Neutrophil (primary cell): ENCODE results near the gene PCNX1.

Experiments used
- H3K27ac ChIP-seq: fragments of 200-600 bp; sonication (generic); 2 replicates; pipeline ENCODE4 v1.5.1; 2016; ENCODE audit warnings: mild to moderate bottlenecking, moderate library complexity
- H3K27me3 ChIP-seq: fragments of 200-600 bp; sonication (generic); 2 replicates; pipeline ENCODE4 v1.6.0; 2016; ENCODE audit warnings: mild to moderate bottlenecking
- H3K36me3 ChIP-seq: fragments of 200-600 bp; sonication (generic); 2 replicates; pipeline ENCODE4 v1.5.1; 2017
- H3K4me1 ChIP-seq, 2 experiments: fragments of 200-600 bp in 1 of 2; sonication (generic) in 1 of 2; 1 replicate in 1 of 2; 2 replicates in 1 of 2; pipeline versions ENCODE4 v1.5.1 to v1.6.1; 2013 to 2016; ENCODE audit warnings: low read depth in 1 of 2, low read length in 1 of 2, mild to moderate bottlenecking in 1 of 2, moderate library complexity in 1 of 2; ENCODE audit not compliant: control insufficient read depth in 1 of 2, insufficient read depth in 1 of 2
- H3K4me3 ChIP-seq, 2 experiments: fragments of 200-600 bp in 1 of 2; sonication (generic) in 1 of 2; 1 replicate in 1 of 2; 2 replicates in 1 of 2; pipeline ENCODE4 v1.5.1; 2013 to 2016; ENCODE audit warnings: low read depth in 1 of 2, low read length in 1 of 2, mild to moderate bottlenecking in 1 of 2, moderate library complexity in 1 of 2
- H3K9me3 ChIP-seq: fragments of 200-600 bp; sonication (generic); 2 replicates; pipeline ENCODE4 v1.5.1; 2016
- TF ChIP-seq, protein P1 (sequence below): fragments of 200-600 bp; sonication (generic); IDR thresholded peaks from 2 replicates; pipeline ENCODE4 v1.5.1; 2016; ENCODE audit warnings: antibody characterized with exemption

PCNX1 gene

GRCh38 chr14:71029236-71029781, 122.0 kb downstream of the PCNX1 start:
- H3K4me3 ChIP-seq = no peak overlapping the region
- no peaks in the 10 kb centered on the region for H3K4me1 ChIP-seq
- TF ChIP-seq, protein P1, sequence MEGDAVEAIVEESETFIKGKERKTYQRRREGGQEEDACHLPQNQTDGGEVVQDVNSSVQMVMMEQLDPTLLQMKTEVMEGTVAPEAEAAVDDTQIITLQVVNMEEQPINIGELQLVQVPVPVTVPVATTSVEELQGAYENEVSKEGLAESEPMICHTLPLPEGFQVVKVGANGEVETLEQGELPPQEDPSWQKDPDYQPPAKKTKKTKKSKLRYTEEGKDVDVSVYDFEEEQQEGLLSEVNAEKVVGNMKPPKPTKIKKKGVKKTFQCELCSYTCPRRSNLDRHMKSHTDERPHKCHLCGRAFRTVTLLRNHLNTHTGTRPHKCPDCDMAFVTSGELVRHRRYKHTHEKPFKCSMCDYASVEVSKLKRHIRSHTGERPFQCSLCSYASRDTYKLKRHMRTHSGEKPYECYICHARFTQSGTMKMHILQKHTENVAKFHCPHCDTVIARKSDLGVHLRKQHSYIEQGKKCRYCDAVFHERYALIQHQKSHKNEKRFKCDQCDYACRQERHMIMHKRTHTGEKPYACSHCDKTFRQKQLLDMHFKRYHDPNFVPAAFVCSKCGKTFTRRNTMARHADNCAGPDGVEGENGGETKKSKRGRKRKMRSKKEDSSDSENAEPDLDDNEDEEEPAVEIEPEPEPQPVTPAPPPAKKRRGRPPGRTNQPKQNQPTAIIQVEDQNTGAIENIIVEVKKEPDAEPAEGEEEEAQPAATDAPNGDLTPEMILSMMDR = no peak
- no peaks in the 10 kb centered on the region for H3K27me3 ChIP-seq
- no peaks in the 10 kb centered on the region for H3K9me3 ChIP-seq
- H3K36me3 ChIP-seq = peaks cover 97% of the 10 kb centered on the region
- H3K27ac ChIP-seq = no peak overlapping the region

- Histone ChIP-seq H3K9me3 (no peaks in the 10 kb centered on the region), H3K36me3 (peaks cover 96% of the 10 kb centered on the region), H3K4me3 (no peak overlapping the region), H3K27ac (no peak overlapping the region), H3K4me1 (no peaks in the 10 kb centered on the region), H3K27me3 (no peaks in the 10 kb centered on the region)
- TF ChIP-seq, protein P1 = no peak
Observed at GRCh38 chr14:71031000-71031399, 123.7 kb downstream of the PCNX1 start.

DNA sequence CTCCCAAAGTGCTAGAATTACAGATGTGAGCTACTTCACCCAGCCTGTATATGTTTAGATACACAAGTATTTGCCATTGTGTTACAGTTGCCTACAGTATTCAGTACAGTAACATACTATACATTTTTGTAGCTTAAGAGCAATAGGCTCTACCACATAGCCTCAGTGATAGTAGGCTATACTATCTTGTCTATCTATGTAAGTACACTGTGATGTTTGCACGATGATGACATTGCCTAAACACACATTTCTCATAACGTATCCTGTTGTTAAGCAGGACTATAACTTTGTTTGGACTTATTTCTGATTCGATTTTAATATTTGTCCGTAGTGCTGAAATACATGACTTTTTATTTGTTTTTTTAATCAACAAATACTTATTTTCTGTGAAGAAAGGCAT, 129.2 kb downstream of the PCNX1 start:
- H3K27me3 ChIP-seq = no peaks in the 10 kb centered on the region
- H3K9me3 ChIP-seq = no peaks in the 10 kb centered on the region
- H3K4me3 ChIP-seq = no peak overlapping the region
- H3K27ac ChIP-seq = no peak overlapping the region
- TF ChIP-seq, protein P1 = no peak
- H3K4me1 ChIP-seq = no peaks in the 10 kb centered on the region
- H3K36me3 ChIP-seq = peaks cover 64% of the 10 kb centered on the region

DNA sequence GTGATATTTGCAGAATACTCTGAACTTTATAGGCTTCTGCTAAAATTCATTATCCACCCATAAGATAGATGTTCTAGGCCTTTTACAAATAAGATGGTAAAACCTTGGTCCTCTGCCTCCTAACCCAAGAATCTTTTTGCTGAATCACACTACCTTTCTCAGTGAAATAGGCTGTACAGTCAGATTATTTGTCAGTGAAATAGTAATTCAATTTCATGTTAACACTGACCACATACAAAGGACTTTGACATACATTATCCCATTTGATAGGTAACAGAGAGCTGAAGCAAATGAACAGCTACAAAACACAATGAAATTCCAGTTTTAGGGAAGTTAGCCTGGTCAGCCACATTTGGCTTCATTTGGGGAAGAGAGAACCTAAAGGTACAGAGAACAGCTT, 141.1 kb downstream of the PCNX1 start:
- Histone ChIP-seq H3K9me3 (no peaks in the 10 kb centered on the region), H3K4me3 (no peak overlapping the region), H3K4me1 (peaks cover 0 to 9% of the 10 kb centered on the region in 2 experiments), H3K27ac (peak overlapping the region; percentile 45), H3K36me3 (peaks cover 83% of the 10 kb centered on the region), H3K27me3 (no peaks in the 10 kb centered on the region)
- TF ChIP-seq, protein P1 = no peak

GRCh38 chr14:71049435-71050133, 142.3 kb downstream of the PCNX1 start:
- TF ChIP-seq, protein P1 = no peak
- H3K36me3 ChIP-seq = peaks cover 88% of the 10 kb centered on the region
- H3K9me3 ChIP-seq = no peaks in the 10 kb centered on the region
- no peak overlapping the region for H3K4me3 ChIP-seq
- H3K4me1 ChIP-seq = no peaks in the 10 kb centered on the region
- no peaks in the 10 kb centered on the region for H3K27me3 ChIP-seq
- no peak overlapping the region for H3K27ac ChIP-seq
